Tibial artery (tissue), 4 donors: Measurements from ENCODE around the gene MYL10.

Experiments
- DNase-seq, 2 donors: peaks; one replicate each; pipeline ENCODE4 v3.0.0-alpha.2; 2019
- H3K27ac ChIP-seq, 2 donors: fragments of 200-600 bp; sonication (generic) in 1 of 2; 1 replicate in 1 of 2; 2 replicates in 1 of 2; pipeline ENCODE4 v1.5.1; 2018 to 2019; ENCODE audit warnings: mild to moderate bottlenecking in 1 of 2
- H3K27me3 ChIP-seq, 2 donors: fragments of 200-600 bp; sonication (generic) in 1 of 2; one replicate each; pipeline versions ENCODE4 v1.5.1 to v1.6.0; 2016 to 2019
- H3K36me3 ChIP-seq, 3 donors: fragments of 200-600 bp; sonication (generic) in 2 of 3; one replicate each; pipeline ENCODE4 v1.5.1; 2016 to 2019; ENCODE audit warnings: mild to moderate bottlenecking in 2 of 3
- H3K4me1 ChIP-seq, 4 donors: fragments of 200-600 bp; sonication (generic) in 2 of 4; 1 replicate in 3 of 4; 2 replicates in 1 of 4; pipeline ENCODE4 v1.5.1; 2016 to 2019
- H3K4me3 ChIP-seq, 2 donors: fragments of 200-600 bp; sonication (generic) in 1 of 2; 1 replicate in 1 of 2; 2 replicates in 1 of 2; pipeline ENCODE4 v1.5.1; 2018 to 2019; ENCODE audit warnings: mild to moderate bottlenecking in 2 of 2
- H3K9me3 ChIP-seq, 3 donors: fragments of 200-600 bp; sonication (generic) in 1 of 3; one replicate each; pipeline ENCODE4 v1.5.1; 2016 to 2019
- intact Hi-C: fragments of 100-400 bp; cut with DNase I; formaldehyde crosslinking; loops from one replicate; pipeline ENCODE4 v1.15.0; 2023; ENCODE audit warnings: low total_unique reads
- TF ChIP-seq, protein P1 (sequence below), 2 experiments: fragments of 200-600 bp in 1 of 2; fragments of 450-650 bp in 1 of 2; IDR thresholded peaks; one replicate each; pipeline ENCODE4 v1.5.1; 2017 to 2019; ENCODE audit warnings: antibody characterized with exemption in 2 of 2, mild to moderate bottlenecking in 1 of 2, moderate library complexity in 1 of 2

MYL10 gene

DNA sequence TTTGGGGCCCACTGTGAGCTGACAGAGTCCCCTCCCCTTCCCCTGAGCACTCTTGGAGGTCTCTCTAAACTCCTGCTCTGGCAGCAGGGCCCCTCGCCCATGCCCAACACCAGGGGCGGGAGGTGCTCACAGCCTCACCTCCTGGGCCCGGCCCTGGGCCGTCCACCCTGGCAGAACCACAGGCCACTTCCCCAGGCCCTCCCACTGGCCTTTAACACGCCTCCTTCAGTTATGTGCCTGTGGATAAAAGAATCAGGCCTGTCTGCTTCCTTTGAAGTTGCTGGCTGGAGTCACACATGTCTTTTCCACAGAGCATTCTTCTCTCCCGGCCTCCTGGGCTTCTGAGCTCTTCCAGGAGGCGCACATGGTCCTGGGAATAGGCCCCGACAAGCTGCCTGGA, 10.2 kb downstream of the MYL10 start:
- H3K27me3 ChIP-seq: peaks cover 0 to 3% of the 10 kb centered on the region in 2 donors
- H3K4me1 ChIP-seq: peaks cover 0 to 21% (median 16%) of the 10 kb centered on the region in 4 donors
- H3K9me3 ChIP-seq: no peaks in the 10 kb centered on the region
- H3K36me3 ChIP-seq: no peaks in the 10 kb centered on the region
- H3K27ac ChIP-seq: no peak overlapping the region
- intact Hi-C loops: no loop called here
- no peak overlapping the region for H3K4me3 ChIP-seq
- TF ChIP-seq, protein P1, sequence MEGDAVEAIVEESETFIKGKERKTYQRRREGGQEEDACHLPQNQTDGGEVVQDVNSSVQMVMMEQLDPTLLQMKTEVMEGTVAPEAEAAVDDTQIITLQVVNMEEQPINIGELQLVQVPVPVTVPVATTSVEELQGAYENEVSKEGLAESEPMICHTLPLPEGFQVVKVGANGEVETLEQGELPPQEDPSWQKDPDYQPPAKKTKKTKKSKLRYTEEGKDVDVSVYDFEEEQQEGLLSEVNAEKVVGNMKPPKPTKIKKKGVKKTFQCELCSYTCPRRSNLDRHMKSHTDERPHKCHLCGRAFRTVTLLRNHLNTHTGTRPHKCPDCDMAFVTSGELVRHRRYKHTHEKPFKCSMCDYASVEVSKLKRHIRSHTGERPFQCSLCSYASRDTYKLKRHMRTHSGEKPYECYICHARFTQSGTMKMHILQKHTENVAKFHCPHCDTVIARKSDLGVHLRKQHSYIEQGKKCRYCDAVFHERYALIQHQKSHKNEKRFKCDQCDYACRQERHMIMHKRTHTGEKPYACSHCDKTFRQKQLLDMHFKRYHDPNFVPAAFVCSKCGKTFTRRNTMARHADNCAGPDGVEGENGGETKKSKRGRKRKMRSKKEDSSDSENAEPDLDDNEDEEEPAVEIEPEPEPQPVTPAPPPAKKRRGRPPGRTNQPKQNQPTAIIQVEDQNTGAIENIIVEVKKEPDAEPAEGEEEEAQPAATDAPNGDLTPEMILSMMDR (IDR thresholded peaks at IDR 0.05): no peak
- no peak for DNase-seq

DNA sequence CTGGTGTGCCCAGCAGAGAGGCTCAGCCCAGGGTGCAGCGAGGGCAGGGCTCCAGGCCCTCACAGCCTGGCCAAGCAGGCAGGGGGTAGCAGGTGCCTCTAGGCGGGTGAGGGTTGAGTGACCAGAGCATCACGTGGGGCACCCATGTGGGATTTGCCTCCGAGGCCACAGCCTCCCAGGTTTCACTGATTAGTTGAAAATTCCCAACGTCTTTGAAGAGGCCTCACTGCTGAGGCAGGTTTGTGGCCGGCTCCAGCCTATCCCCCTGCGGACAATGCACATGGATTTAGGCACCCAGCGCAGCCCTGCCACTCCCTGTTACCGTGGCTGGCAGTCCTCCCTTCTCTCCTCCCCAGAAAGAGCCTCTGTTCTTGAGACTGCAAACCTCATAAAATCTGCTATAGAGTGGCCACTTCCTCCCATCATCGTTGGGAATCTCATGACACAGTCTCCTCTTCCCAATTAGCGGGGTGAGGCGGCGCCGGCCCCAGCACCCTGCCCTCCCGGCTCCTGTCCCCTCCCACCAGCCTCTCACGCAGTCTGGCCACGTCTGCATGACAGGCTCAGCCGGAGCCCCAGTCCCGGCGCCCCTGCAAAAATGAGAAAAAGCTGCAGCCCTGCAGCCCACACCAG, 10.8 kb downstream of the MYL10 start:
- Histone ChIP-seq H3K4me3 (no peak overlapping the region), H3K4me1 (peaks cover 0 to 27% (median 21%) of the 10 kb centered on the region in 4 donors), H3K27ac (no peak overlapping the region), H3K9me3 (no peaks in the 10 kb centered on the region), H3K27me3 (peaks cover 0 to 3% of the 10 kb centered on the region in 2 donors), H3K36me3 (no peaks in the 10 kb centered on the region)
- TF ChIP-seq, protein P1 (IDR thresholded peaks at IDR 0.05): no peak
- intact Hi-C loops: no loop called here
- DNase-seq: no peak

DNA sequence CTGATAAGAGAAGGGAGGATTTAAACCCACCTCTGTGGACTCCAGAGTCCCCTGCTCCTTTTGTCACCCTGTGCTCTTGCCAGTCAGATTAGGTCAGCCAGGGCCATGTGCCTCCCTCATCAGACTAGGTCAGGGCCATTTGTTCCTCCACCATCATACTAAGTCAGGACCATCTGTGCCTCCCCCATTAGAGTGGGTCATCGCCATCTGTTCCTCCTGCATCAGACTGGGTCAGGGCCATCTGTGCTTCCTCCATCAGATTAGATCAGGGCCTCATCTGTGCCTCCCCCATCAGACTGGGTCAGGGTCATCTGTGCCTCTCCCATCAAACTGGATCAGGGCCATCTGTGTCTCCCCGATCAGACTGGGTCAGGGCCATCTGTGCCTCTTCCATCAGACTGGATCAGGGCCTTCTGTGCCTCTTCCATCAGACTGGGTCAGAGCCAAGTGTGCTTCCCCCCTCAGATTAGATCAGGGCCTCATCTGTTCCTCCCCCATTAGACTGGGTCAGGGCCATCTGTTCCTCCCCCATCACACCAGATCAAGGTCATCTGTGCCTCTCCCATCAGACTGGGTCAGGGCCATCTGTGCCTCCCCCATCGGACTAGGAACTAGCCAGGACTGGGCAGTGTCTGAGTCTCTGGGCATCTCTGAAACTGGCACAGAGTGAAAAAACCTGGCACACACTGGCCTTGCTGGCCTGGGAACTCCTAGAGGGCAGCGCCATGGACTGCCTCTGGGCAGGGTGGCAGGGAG, 11.5 kb downstream of the MYL10 start:
- Histone ChIP-seq H3K4me1 (peaks cover 0 to 34% (median 27%) of the 10 kb centered on the region in 4 donors), H3K9me3 (no peaks in the 10 kb centered on the region), H3K27me3 (peaks cover 0 to 3% of the 10 kb centered on the region in 2 donors), H3K27ac (no peak overlapping the region), H3K4me3 (no peak overlapping the region), H3K36me3 (no peaks in the 10 kb centered on the region)
- no peak for DNase-seq
- intact Hi-C loops: no loop called here
- TF ChIP-seq, protein P1 (IDR thresholded peaks at IDR 0.05): no peak

DNA sequence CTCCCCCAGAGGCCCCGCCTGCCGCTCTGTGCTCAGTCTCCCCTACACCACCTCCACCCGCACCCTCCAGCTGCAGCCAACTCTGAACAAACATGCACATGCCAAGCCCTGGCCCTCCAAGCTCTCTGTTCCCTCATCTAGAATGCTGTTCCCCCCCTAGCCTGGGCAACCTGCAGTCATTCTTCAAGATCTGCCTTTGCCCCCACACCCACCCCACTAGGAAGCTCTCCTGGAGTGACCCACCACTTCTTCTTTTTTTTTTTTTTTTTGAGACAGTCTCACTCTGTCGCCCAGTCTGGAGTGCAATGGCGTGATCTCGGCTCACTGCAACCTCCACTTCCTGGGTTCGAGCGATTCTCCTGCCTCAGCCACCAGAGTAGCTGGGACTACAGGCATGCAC, 13.7 kb downstream of the MYL10 start:
- no peaks in the 10 kb centered on the region for H3K36me3 ChIP-seq
- no peak for DNase-seq
- H3K9me3 ChIP-seq: no peaks in the 10 kb centered on the region
- H3K27ac ChIP-seq: peak overlapping the region; percentile 73 to 79
- H3K27me3 ChIP-seq: no peaks in the 10 kb centered on the region
- TF ChIP-seq, protein P1 (IDR thresholded peaks at IDR 0.05): no peak
- intact Hi-C loops: no loop called here
- peaks cover 0 to 35% (median 27%) of the 10 kb centered on the region in 4 donors for H3K4me1 ChIP-seq
- no peak overlapping the region for H3K4me3 ChIP-seq

DNA sequence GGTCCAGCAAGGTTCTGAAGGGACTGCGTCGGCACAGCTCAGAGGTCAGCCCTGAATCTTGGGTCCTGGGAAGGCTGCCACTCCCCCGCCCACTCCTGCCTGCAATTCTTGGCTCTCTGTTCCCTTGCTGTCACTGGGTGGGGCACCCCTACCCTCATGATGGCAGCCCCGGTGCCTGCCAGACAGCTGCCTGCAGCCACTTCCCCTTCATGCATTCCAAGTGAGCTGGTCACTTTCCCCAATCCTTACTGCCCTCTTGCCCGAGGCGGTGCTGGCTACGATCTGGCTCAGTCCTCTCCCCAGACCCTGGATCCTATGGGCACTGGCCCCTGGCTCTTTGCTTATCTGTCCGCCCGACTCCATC, 14.2 kb downstream of the MYL10 start:
- intact Hi-C loops: no loop called here
- TF ChIP-seq, protein P1 (IDR thresholded peaks at IDR 0.05): no peak

More for the DNA sequence above, 14.2 kb downstream of the MYL10 start:
- peak; percentile 49 to 87 for DNase-seq
- H3K36me3 ChIP-seq: no peaks in the 10 kb centered on the region
- no peaks in the 10 kb centered on the region for H3K9me3 ChIP-seq
- peak overlapping the region; percentile 73 to 79 for H3K27ac ChIP-seq
- H3K4me3 ChIP-seq: no peak overlapping the region
- no peaks in the 10 kb centered on the region for H3K27me3 ChIP-seq
- peaks cover 0 to 35% (median 27%) of the 10 kb centered on the region in 4 donors for H3K4me1 ChIP-seq
